Renal cortex interstitium (tissue), 15 donors: ENCODE results near the gene POU2F2. TPM values are rescaled to one million over a fixed set of nuclear protein-coding genes. Genes with fewer than 3 reads are reported as not detected.
A peak's percentile ranks its signal among the peaks of the same experiment; 100 is the strongest.

Experiments used
- DNase-seq, 11 donors: peaks; one replicate each; pipeline ENCODE4 v3.0.0-alpha.2; 2013; ENCODE audit warnings: low read depth in 9 of 11, low spot score in 4 of 11; ENCODE audit errors: extremely low read depth in 1 of 11
- long read RNA-seq, 16 experiments: transcript quantifications; one replicate each; lab custom pipeline, GENCODE V29; 2026
- polyA plus RNA-seq, 3 donors: library from polyadenylated mRNA; unstranded; fragments of 120-200 nt; gene quantifications; one replicate each; pipeline ENCODE4 v1.2.1, GENCODE V29; 2013; ENCODE audit not compliant: insufficient read length in 3 of 3

POU2F2 gene
- polyA plus RNA-seq, result 1 to 10 TPM in 1 of 3 donors, under 1 TPM in 2; 0.67 to 1.3 (median 0.92) TPM
- long read RNA-seq, donor 1, result 0 reads
- long read RNA-seq, donor 2, result 0 reads
- long read RNA-seq, donor 3, result 0 reads
- long read RNA-seq, donor 4, result 0 reads
- long read RNA-seq, donor 5, full-length matches to known transcripts, result 1 of 1 reads
- long read RNA-seq, donor 5, partial matches to known transcripts, result 0 of 1 reads
- long read RNA-seq, donor 5, other reads (novel, unspliced or antisense), result 0 of 1 reads
- long read RNA-seq, donor 6, partial matches to known transcripts, result 71 of 71 reads
- long read RNA-seq, donor 6, other reads (novel, unspliced or antisense), result 0 of 71 reads
- long read RNA-seq, donor 7, result 0 reads
- long read RNA-seq, donor 8, result 0 reads
- long read RNA-seq, donor 9, result 0 reads
- long read RNA-seq, donor 10, result 0 reads
- long read RNA-seq, donor 11, partial matches to known transcripts, result 16 of 16 reads
- long read RNA-seq, donor 11, other reads (novel, unspliced or antisense), result 0 of 16 reads
- long read RNA-seq, donor 12, result 0 reads
- long read RNA-seq, donor 13, result 0 reads
- long read RNA-seq, donor 14, result 0 reads
- long read RNA-seq, donor 15, result 0 reads
- long read RNA-seq, donor 16, result 0 reads

GRCh38 chr19:42132030-42132628, at the start of gene POU2F2:
Gene POU2F2 (minus strand): TSS chr19:42132446. CDS start chr19:42132411, 35 bp downstream.
- DNase-seq, result no peak

GRCh38 chr19:42178791-42179674, 46.8 kb upstream of the POU2F2 start:
- DNase-seq, result no peak

- no peak for DNase-seq
Observed at GRCh38 chr19:42177686-42178019, 45.4 kb upstream of the POU2F2 start.

- DNase-seq, result peak in 10 of 11 donors; percentile 27 to 62 (median 56)
Observed at GRCh38 chr19:42176990-42177685, 44.9 kb upstream of the POU2F2 start.

GRCh38 chr19:42176649-42176989, 44.4 kb upstream of the POU2F2 start:
- DNase-seq, result peak in 2 of 11 donors; percentile 6 to 7

GRCh38 chr19:42175952-42176648, 43.9 kb upstream of the POU2F2 start:
- DNase-seq, result peak in 2 of 11 donors; percentile 2 to 4

GRCh38 chr19:42174958-42175734, 42.9 kb upstream of the POU2F2 start:
- no peak for DNase-seq

- DNase-seq, result no peak
Observed at GRCh38 chr19:42174188-42174587, 41.9 kb upstream of the POU2F2 start.

GRCh38 chr19:42173695-42174094, 41.4 kb upstream of the POU2F2 start:
- no peak for DNase-seq

- no peak for DNase-seq
Observed at GRCh38 chr19:42172261-42172660, 40.0 kb upstream of the POU2F2 start.

GRCh38 chr19:42170715-42171114, 38.5 kb upstream of the POU2F2 start:
- no peak for DNase-seq

GRCh38 chr19:42169486-42170413, 37.5 kb upstream of the POU2F2 start:
- no peak for DNase-seq

GRCh38 chr19:42168206-42168605, 36.0 kb upstream of the POU2F2 start:
- DNase-seq, result no peak

GRCh38 chr19:42166316-42166715, 34.1 kb upstream of the POU2F2 start:
- DNase-seq, result no peak

GRCh38 chr19:42165146-42165545, 32.9 kb upstream of the POU2F2 start:
- no peak for DNase-seq

- DNase-seq, result no peak
Observed at GRCh38 chr19:42161616-42162263, 29.5 kb upstream of the POU2F2 start.
